HepG2 (cell line): Measurements from ENCODE around the gene ZC3H4. TPM values are rescaled to one million over a fixed set of nuclear protein-coding genes. Genes with fewer than 3 reads are reported as not detected.

Experiments used
- AKAP8 ChIP-seq: sonication (generic); formaldehyde crosslinking; IDR thresholded peaks from 2 replicates; pipeline ENCODE4 v1.5.1; 2020; ENCODE audit warnings: mild to moderate bottlenecking, missing genetic modification reagents
- ATF4 ChIP-seq, 2 experiments: fragments of 450-650 bp in 1 of 2; sonication (generic) in 1 of 2; formaldehyde crosslinking; IDR thresholded peaks; 2 replicates each; pipeline versions ENCODE4 v1.5.0 to v1.8.0; 2020 to 2022; ENCODE audit warnings: mild to moderate bottlenecking in 1 of 2, missing genetic modification reagents in 1 of 2
- DMAP1 ChIP-seq: IDR thresholded peaks from 2 replicates; pipeline ENCODE4 v1.6.1; 2016
- FOSL2 ChIP-seq: sonication (generic); formaldehyde crosslinking; IDR thresholded peaks from 2 replicates; pipeline ENCODE4 v1.4.0; 2020; ENCODE audit warnings: missing genetic modification reagents
- GABPB1 ChIP-seq: IDR thresholded peaks from 2 replicates; pipeline ENCODE4 v1.6.1; 2016; ENCODE audit warnings: mild to moderate bottlenecking, missing genetic modification reagents, moderate library complexity, missing compliant biosample characterization
- HOXA3 ChIP-seq: sonication (generic); formaldehyde crosslinking; IDR thresholded peaks from 2 replicates; pipeline ENCODE4 v1.5.0; 2020; ENCODE audit warnings: missing genetic modification reagents
- LCORL ChIP-seq, 2 experiments: fragments of 450-650 bp in 1 of 2; sonication (generic) in 1 of 2; formaldehyde crosslinking in 1 of 2; IDR thresholded peaks; 2 replicates each; pipeline versions ENCODE4 v1.5.0 to v1.6.1; 2017 to 2020; ENCODE audit warnings: antibody characterized with exemption in 1 of 2, missing genetic modification reagents in 1 of 2
- MLX ChIP-seq: IDR thresholded peaks from 2 replicates; pipeline ENCODE4 v1.6.1; 2016
- NCOA2 ChIP-seq: sonication (generic); formaldehyde crosslinking; IDR thresholded peaks from 2 replicates; pipeline ENCODE4 v1.8.0; 2022; ENCODE audit warnings: inconsistent platforms
- NCOR1 ChIP-seq: fragments of 200-600 bp; sonication (generic); IDR thresholded peaks from 2 replicates; pipeline ENCODE4 v1.7.0; 2017; ENCODE audit warnings: antibody characterized with exemption, low read length, borderline replicate concordance
- PBX2 ChIP-seq: IDR thresholded peaks from 2 replicates; pipeline ENCODE4 v1.6.1; 2016; ENCODE audit warnings: control low read depth
- RBM39 ChIP-seq: fragments of 200-400 bp; formaldehyde crosslinking; IDR thresholded peaks from one replicate; pipeline ENCODE4 v1.6.1; 2018; ENCODE audit warnings: antibody characterized with exemption, mild to moderate bottlenecking, low read depth, low read length; ENCODE audit not compliant: poor library complexity, severe bottlenecking
- RERE ChIP-seq: IDR thresholded peaks from 2 replicates; pipeline ENCODE4 v1.6.1; 2016; ENCODE audit warnings: low read depth, missing genetic modification reagents, missing compliant biosample characterization
- TP53 ChIP-seq: sonication (generic); formaldehyde crosslinking; conservative IDR thresholded peaks from 2 replicates; pipeline ENCODE4 v1.4.0; 2020; ENCODE audit warnings: missing genetic modification reagents
- ZBTB7A ChIP-seq: sonication (generic); formaldehyde crosslinking; IDR thresholded peaks from 2 replicates; pipeline ENCODE4 v1.8.0; 2022; ENCODE audit warnings: mild to moderate bottlenecking, missing genetic modification reagents
- ZEB1 ChIP-seq: IDR thresholded peaks from 2 replicates; pipeline ENCODE4 v1.6.1; 2012; ENCODE audit warnings: mild to moderate bottlenecking, low read depth, inconsistent platforms; ENCODE audit not compliant: insufficient replicate concordance
- ZNF234 ChIP-seq: sonication (generic); formaldehyde crosslinking; conservative IDR thresholded peaks from 2 replicates; pipeline ENCODE4 v1.5.1; 2020; ENCODE audit warnings: mild to moderate bottlenecking, missing genetic modification reagents
- ZNF253 ChIP-seq: sonication (generic); formaldehyde crosslinking; IDR thresholded peaks from 2 replicates; pipeline ENCODE4 v1.8.0; 2022; ENCODE audit warnings: mild to moderate bottlenecking, missing genetic modification reagents, borderline replicate concordance
- ZNF563 ChIP-seq: sonication (generic); formaldehyde crosslinking; IDR thresholded peaks from 2 replicates; pipeline ENCODE4 v1.8.0; 2022; ENCODE audit warnings: mild to moderate bottlenecking, moderate library complexity, missing genetic modification reagents
- ZNF7 ChIP-seq: IDR thresholded peaks from 2 replicates; pipeline ENCODE4 v1.6.1; 2016; ENCODE audit warnings: missing biosample characterization, missing genetic modification reagents
- ZNF709 ChIP-seq: sonication (generic); formaldehyde crosslinking; IDR thresholded peaks from 2 replicates; pipeline ENCODE4 v1.5.0; 2020; ENCODE audit warnings: mild to moderate bottlenecking, missing genetic modification reagents
- ZNF768 ChIP-seq: sonication (generic); formaldehyde crosslinking; IDR thresholded peaks from 2 replicates; pipeline ENCODE4 v1.4.0; 2020; ENCODE audit warnings: missing genetic modification reagents
- polyA plus RNA-seq, 8 experiments: library from polyadenylated mRNA; depleted of rRNA in 3 of 8; stranded (reverse) in 7 of 8; unstranded in 1 of 8; fragments of >200 nt; fragmentation: Illumina TruSeq in 4 of 8; extraction: Trizol in 4 of 8; gene quantifications; 2 replicates each; pipeline versions ENCODE4 v1.2.1 to v1.2.3, GENCODE V29; 2011 to 2016; ENCODE audit warnings: low read depth in 4 of 8, missing spikeins in 1 of 8, mixed read lengths in 1 of 8; ENCODE audit not compliant: insufficient read depth in 1 of 8
- total RNA-seq, 5 experiments: library from RNA; depleted of rRNA; stranded (reverse); fragments of >200 nt; fragmentation: Illumina TruSeq; extraction: Trizol; gene quantifications; 2 replicates each; pipeline ENCODE4 v1.2.3, GENCODE V29; 2016; ENCODE audit warnings: low read depth in 1 of 5

ZC3H4 gene
- total and polyA plus RNA-seq, 2 of the 13 experiments (the other 11 are each of a cell fraction or from before 2014, with no cell fraction given), result 1.8 to 10.7 TPM

- TF ChIP-seq NCOR1 (0 out of 2 replicates have a peak, but pooled peaks have one; percentile 27), ZNF709 (CRISPR knock-in tag) (peak; percentile 55; the same call in 1 of the 2 replicates), RERE (CRISPR knock-in tag) (peak; percentile 20; the same call in 1 of the 2 replicates), ZEB1 (peak; percentile 17), HOXA3 (peak; percentile 44; the same call in 1 of the 2 replicates), ZNF768 (CRISPR knock-in tag) (0 out of 2 replicates have a peak, but pooled peaks have one; percentile 17), NCOA2 (CRISPR knock-in tag) (0 out of 2 replicates have a peak, but pooled peaks have one; percentile 8), ZNF7 (0 out of 2 replicates have a peak, but pooled peaks have one; percentile 12), AKAP8 (CRISPR knock-in tag) (peak; percentile 19; the same call in 1 of the 2 replicates), PBX2 (CRISPR knock-in tag) (no peak), ATF4 (CRISPR knock-in tag; IDR thresholded peaks at IDR 0.05) (0 out of 4 replicates have a peak, but pooled peaks of 1 of the 2 experiments have one; percentile 38), RBM39 (peak; percentile 88), ZNF563 (peak; percentile 24; the same call in 1 of the 2 replicates), DMAP1 (peak; percentile 79), ZNF234 (no peak), ZNF253 (CRISPR knock-in tag) (0 out of 2 replicates have a peak, but pooled peaks have one; percentile 75), ZBTB7A (CRISPR knock-in tag) (peak; percentile 82; the same call in 1 of the 2 replicates), TP53 (CRISPR knock-in tag) (no peak), GABPB1 (CRISPR knock-in tag) (peak; percentile 79), FOSL2 (no peak), LCORL (IDR thresholded peaks at IDR 0.05) (peak; percentile 81), LCORL (CRISPR knock-in tag; IDR thresholded peaks at IDR 0.05) (no peak), MLX (no peak)
Measured at GRCh38 chr19:47112166-47112996, 1.2 kb downstream of the ZC3H4 start (continued).
